GM12891 (cell line): ENCODE results near the gene GABARAPL2.
"Not testable (repeated sequence)": the region's sequence is repeated elsewhere in the genome, so short reads cannot be mapped to it uniquely, and the experiment has no call there.

Experiments
- DNase-seq: peaks from one replicate; pipeline ENCODE4 v3.0.0; 2011; ENCODE audit warnings: low spot score; ENCODE audit not compliant: insufficient read length
- FAIRE-seq: peaks from 2 replicates; lab custom pipeline; 2011; peaks lifted over from hg19 to GRCh38; lab: Jason Lieb, UNC
- PAX5 ChIP-seq: IDR thresholded peaks from 2 replicates; pipeline ENCODE4 v1.6.1; 2011; ENCODE audit warnings: low read length, moderate library complexity, mild to moderate bottlenecking; ENCODE audit not compliant: insufficient read depth, severe bottlenecking
- POLR2A ChIP-seq: IDR thresholded peaks from 2 replicates; pipeline ENCODE4 v1.6.1; 2011; ENCODE audit warnings: low read depth, low read length, control low read depth
- POLR2AphosphoS5 ChIP-seq: IDR thresholded peaks from 2 replicates; pipeline ENCODE4 v1.6.1; 2011; ENCODE audit warnings: low read depth, low read length, control low read depth
- POU2F2 ChIP-seq: IDR thresholded peaks from 2 replicates; pipeline ENCODE4 v1.6.1; 2011; ENCODE audit warnings: low read depth, mild to moderate bottlenecking, control low read depth, low read length, moderate library complexity
- SPI1 ChIP-seq: IDR thresholded peaks from 2 replicates; pipeline ENCODE4 v1.6.1; 2011; ENCODE audit warnings: low read depth, low read length, control low read depth
- TAF1 ChIP-seq: IDR thresholded peaks from 2 replicates; pipeline ENCODE4 v1.6.1; 2011; ENCODE audit warnings: low read depth, low read length, control low read depth

Gene GABARAPL2

GRCh38 chr16:75590920-75591843 lies 25.0 kb downstream of the GABARAPL2 start:
- FAIRE-seq (no peak), DNase-seq (no peak)
- no peak for TF ChIP-seq PAX5

GRCh38 chr16:75591927-75592326 lies 25.7 kb downstream of the GABARAPL2 start:
- not testable (repeated sequence) for FAIRE-seq, DNase-seq

- FAIRE-seq (no peak), DNase-seq (no peak)
- TF ChIP-seq POLR2AphosphoS5 (no peak), POU2F2 (no peak)
Observed at GRCh38 chr16:75593308-75593707, 27.1 kb downstream of the GABARAPL2 start.

GRCh38 chr16:75593825-75594820 lies 27.9 kb downstream of the GABARAPL2 start:
- FAIRE-seq = peak; percentile 9

GRCh38 chr16:75599452-75600277 lies 33.5 kb downstream of the GABARAPL2 start:
- no peak for TF ChIP-seq SPI1
- TF ChIP-seq PAX5 = no peak
- TF ChIP-seq POLR2AphosphoS5 = no peak
- no peak for TF ChIP-seq POU2F2
- no peak for TF ChIP-seq TAF1
- TF ChIP-seq POLR2A = no peak
- no peak for FAIRE-seq
- DNase-seq = no peak

More at GRCh38 chr16:75593825-75594820, 27.9 kb downstream of the GABARAPL2 start:
- no peak for TF ChIP-seq SPI1
- TF ChIP-seq POU2F2 = no peak
- TF ChIP-seq POLR2AphosphoS5 = no peak
- TF ChIP-seq POLR2A = no peak
- no peak for TF ChIP-seq TAF1
- no peak for TF ChIP-seq PAX5
- no peak for DNase-seq

- DNase-seq = no peak
- no peak for TF ChIP-seq POU2F2
- no peak for TF ChIP-seq POLR2AphosphoS5
- no peak for TF ChIP-seq TAF1
- no peak for TF ChIP-seq SPI1
- no peak for TF ChIP-seq PAX5
- TF ChIP-seq POLR2A = no peak
- FAIRE-seq = no peak
Observed at GRCh38 chr16:75603241-75603640, 37.1 kb downstream of the GABARAPL2 start.

GRCh38 chr16:75606507-75606906 lies 40.3 kb downstream of the GABARAPL2 start:
- FAIRE-seq (no peak), DNase-seq (no peak)
- TF ChIP-seq TAF1 (no peak), POLR2A (no peak), POU2F2 (no peak), POLR2AphosphoS5 (no peak), SPI1 (no peak), PAX5 (no peak)

- DNase-seq (no peak), FAIRE-seq (no peak)
- TF ChIP-seq POLR2AphosphoS5 (no peak), POLR2A (no peak), SPI1 (no peak), TAF1 (no peak), POU2F2 (no peak), PAX5 (no peak)
Observed at GRCh38 chr16:75614066-75614897, 48.1 kb downstream of the GABARAPL2 start.
